ENCODE results near the gene ABHD16B.
A peak's percentile ranks its signal among the peaks of the same experiment; 100 is the strongest.
"Not testable (repeated sequence)": the region's sequence is repeated elsewhere in the genome, so short reads cannot be mapped to it uniquely, and the experiment has no call there.

Gene ABHD16B

GRCh38 chr20:63853733-63854068 lies 7.6 kb upstream of the ABHD16B start:
- DNase-seq (ENCODE audit: low read depth); H3K4me3 ChIP-seq (ENCODE audit: low read depth, low read length): not testable (repeated sequence)

- no peak for DNase-seq (ENCODE audit: low read depth)
- H3K4me3 ChIP-seq (ENCODE audit: low read depth, low read length): no peak overlapping the region
Observed at GRCh38 chr20:63854069-63854765, 7.1 kb upstream of the ABHD16B start.

- DNase-seq (ENCODE audit: low read depth): no peak
- H3K4me3 ChIP-seq (ENCODE audit: low read depth, low read length): peak overlapping the region; percentile 13
Observed at GRCh38 chr20:63854766-63855362, 6.4 kb upstream of the ABHD16B start.

GRCh38 chr20:63855363-63856097 lies 5.8 kb upstream of the ABHD16B start:
- DNase-seq (ENCODE audit: low read depth): no peak
- peak overlapping the region; percentile 13 for H3K4me3 ChIP-seq (ENCODE audit: low read depth, low read length)

- no peak overlapping the region for H3K4me3 ChIP-seq (ENCODE audit: low read depth, low read length)
- DNase-seq (ENCODE audit: low read depth): no peak
Observed at GRCh38 chr20:63856098-63856511, 5.2 kb upstream of the ABHD16B start.

- DNase-seq (ENCODE audit: low read depth): no peak
- no peak overlapping the region for H3K4me3 ChIP-seq (ENCODE audit: low read depth, low read length)
Observed at GRCh38 chr20:63857764-63858392, 3.4 kb upstream of the ABHD16B start.

- DNase-seq (ENCODE audit: low read depth): no peak
- no peak overlapping the region for H3K4me3 ChIP-seq (ENCODE audit: low read depth, low read length)
Observed at GRCh38 chr20:63858393-63859165, 2.7 kb upstream of the ABHD16B start.

GRCh38 chr20:63859166-63859699 lies 2.1 kb upstream of the ABHD16B start:
- no peak for DNase-seq (ENCODE audit: low read depth)

GRCh38 chr20:63860325-63861051 lies 810 bp upstream of the ABHD16B start:
- no peak overlapping the region for H3K4me3 ChIP-seq (ENCODE audit: low read depth, low read length)
- no peak for DNase-seq (ENCODE audit: low read depth)

More at GRCh38 chr20:63859166-63859699, 2.1 kb upstream of the ABHD16B start:
- H3K4me3 ChIP-seq (ENCODE audit: low read depth, low read length): no peak overlapping the region

- no peak for DNase-seq (ENCODE audit: low read depth)
- no peak overlapping the region for H3K4me3 ChIP-seq (ENCODE audit: low read depth, low read length)
Observed at GRCh38 chr20:63861981-63862901, 943 bp downstream of the ABHD16B start.

- peak overlapping the region; percentile 94 for H3K4me3 ChIP-seq (ENCODE audit: low read depth, low read length)
- no peak for DNase-seq (ENCODE audit: low read depth)
Observed at GRCh38 chr20:63863021-63863797, 1.9 kb downstream of the ABHD16B start.

GRCh38 chr20:63863798-63864544 lies 2.7 kb downstream of the ABHD16B start:
- H3K4me3 ChIP-seq (ENCODE audit: low read depth, low read length): peak overlapping the region; percentile 94
- DNase-seq (ENCODE audit: low read depth): no peak

GRCh38 chr20:63864545-63864977 lies 3.3 kb downstream of the ABHD16B start:
- no peak for DNase-seq (ENCODE audit: low read depth)
- peak overlapping the region; percentile 94 for H3K4me3 ChIP-seq (ENCODE audit: low read depth, low read length)

GRCh38 chr20:63864978-63865640 lies 3.8 kb downstream of the ABHD16B start, which contains the start of gene TPD52L2:
TPD52L2 (plus strand) TSS chr20:63865270; CDS start chr20:63865366, 96 bp downstream.
- peak; percentile 92 for DNase-seq (ENCODE audit: low read depth)

GRCh38 chr20:63867042-63867441 lies 5.7 kb downstream of the ABHD16B start:
- DNase-seq (ENCODE audit: low read depth); H3K4me3 ChIP-seq (ENCODE audit: low read depth, low read length): not testable (repeated sequence)

More at GRCh38 chr20:63864978-63865640, 3.8 kb downstream of the ABHD16B start, which contains the start of gene TPD52L2:
- H3K4me3 ChIP-seq (ENCODE audit: low read depth, low read length): peak within 1 kb of the TSS; percentile 94

Measured in skeletal muscle cell (primary cell).